SK-N-SH treated with all-trans-retinoic acid at 6 μM for 48 hours (cell line): ENCODE measurements around the gene LRRIQ1.

ENCODE experiments used
- ATAC-seq: fragments of 200-7000 bp; cut with Tn5 transposase; 3 replicates; pipeline ENCODE4 v1.9.1; 2020; ENCODE audit warnings: mild to moderate bottlenecking, moderate library complexity
- ARNTL ChIP-seq: fragments of 450-650 bp; formaldehyde crosslinking; IDR thresholded peaks from 2 replicates; pipeline ENCODE4 v1.5.0; 2020; ENCODE audit warnings: low read depth, mild to moderate bottlenecking, moderate library complexity, borderline replicate concordance
- BACH2 ChIP-seq: fragments of 250-450 bp; sonication (Bioruptor Pico); IDR thresholded peaks from 2 replicates; pipeline ENCODE4 v1.9.0; 2021; ENCODE audit warnings: mild to moderate bottlenecking, borderline replicate concordance
- CSDC2 ChIP-seq: fragments of 250-450 bp; sonication (Bioruptor Pico); IDR thresholded peaks from 2 replicates; pipeline ENCODE4 v1.5.0; 2020; ENCODE audit warnings: mild to moderate bottlenecking, moderate library complexity
- ESRRG ChIP-seq: fragments of 250-450 bp; sonication (Bioruptor Pico); IDR thresholded peaks from 2 replicates; pipeline ENCODE4 v1.6.1; 2021; ENCODE audit warnings: mild to moderate bottlenecking
- GLIS3 ChIP-seq: fragments of 250-450 bp; sonication (Bioruptor Pico); IDR thresholded peaks from 2 replicates; pipeline ENCODE4 v1.5.0; 2020; ENCODE audit warnings: mild to moderate bottlenecking, moderate library complexity
- OSR1 ChIP-seq: fragments of 250-450 bp; sonication (Bioruptor Pico); IDR thresholded peaks from 2 replicates; pipeline ENCODE4 v1.8.0; 2022; ENCODE audit warnings: moderate library complexity, mild to moderate bottlenecking, inconsistent platforms
- PATZ1 ChIP-seq: fragments of 250-450 bp; sonication (Bioruptor Pico); IDR thresholded peaks from 2 replicates; pipeline ENCODE4 v1.8.0; 2020; ENCODE audit warnings: mild to moderate bottlenecking, moderate library complexity, borderline replicate concordance
- PPARA ChIP-seq: fragments of 250-450 bp; sonication (Bioruptor Pico); IDR thresholded peaks from 2 replicates; pipeline ENCODE4 v1.5.0; 2020; ENCODE audit warnings: mild to moderate bottlenecking, borderline replicate concordance
- RARB ChIP-seq: fragments of 250-450 bp; sonication (Bioruptor Pico); IDR thresholded peaks from 2 replicates; pipeline ENCODE4 v1.8.0; 2021; ENCODE audit warnings: mild to moderate bottlenecking, moderate library complexity
- TCF4 ChIP-seq: fragments of 250-450 bp; sonication (Bioruptor Pico); IDR thresholded peaks from 2 replicates; pipeline ENCODE4 v1.8.0; 2021; ENCODE audit warnings: mild to moderate bottlenecking, moderate library complexity, borderline replicate concordance
- ZC3H10 ChIP-seq: fragments of 250-450 bp; sonication (Bioruptor Pico); IDR thresholded peaks from 2 replicates; pipeline ENCODE4 v1.5.1; 2021; ENCODE audit warnings: mild to moderate bottlenecking, moderate library complexity
- ZFP30 ChIP-seq: fragments of 450-650 bp; formaldehyde crosslinking; IDR thresholded peaks from 2 replicates; pipeline ENCODE4 v1.5.0; 2022; ENCODE audit warnings: mild to moderate bottlenecking, moderate library complexity
- ZNF70 ChIP-seq: fragments of 450-650 bp; formaldehyde crosslinking; IDR thresholded peaks from 2 replicates; pipeline ENCODE4 v1.5.0; 2020; ENCODE audit warnings: mild to moderate bottlenecking, moderate library complexity
- ZNF8 ChIP-seq: fragments of 450-650 bp; formaldehyde crosslinking; IDR thresholded peaks from 2 replicates; pipeline ENCODE4 v1.5.0; 2020; ENCODE audit warnings: mild to moderate bottlenecking, moderate library complexity
- TF ChIP-seq, protein P1 (sequence below): fragments of 250-450 bp; sonication (Bioruptor Pico); IDR thresholded peaks from 2 replicates; pipeline ENCODE4 v1.5.1; 2021; ENCODE audit warnings: mild to moderate bottlenecking, moderate library complexity
- TF ChIP-seq, protein P2 (sequence below): fragments of 250-450 bp; sonication (Bioruptor Pico); IDR thresholded peaks from 2 replicates; pipeline ENCODE4 v1.5.0; 2020; ENCODE audit warnings: mild to moderate bottlenecking, moderate library complexity
- TF ChIP-seq, protein P3 (sequence below): fragments of 250-450 bp; sonication (Bioruptor Pico); IDR thresholded peaks from 2 replicates; pipeline ENCODE4 v1.8.0; 2021; ENCODE audit warnings: low read depth, mild to moderate bottlenecking, moderate library complexity, borderline replicate concordance
- TF ChIP-seq, protein P4 (sequence below): fragments of 250-450 bp; sonication (Bioruptor Pico); IDR thresholded peaks from 2 replicates; pipeline ENCODE4 v1.5.1; 2020; ENCODE audit warnings: low read depth, mild to moderate bottlenecking, moderate library complexity

Gene LRRIQ1

DNA sequence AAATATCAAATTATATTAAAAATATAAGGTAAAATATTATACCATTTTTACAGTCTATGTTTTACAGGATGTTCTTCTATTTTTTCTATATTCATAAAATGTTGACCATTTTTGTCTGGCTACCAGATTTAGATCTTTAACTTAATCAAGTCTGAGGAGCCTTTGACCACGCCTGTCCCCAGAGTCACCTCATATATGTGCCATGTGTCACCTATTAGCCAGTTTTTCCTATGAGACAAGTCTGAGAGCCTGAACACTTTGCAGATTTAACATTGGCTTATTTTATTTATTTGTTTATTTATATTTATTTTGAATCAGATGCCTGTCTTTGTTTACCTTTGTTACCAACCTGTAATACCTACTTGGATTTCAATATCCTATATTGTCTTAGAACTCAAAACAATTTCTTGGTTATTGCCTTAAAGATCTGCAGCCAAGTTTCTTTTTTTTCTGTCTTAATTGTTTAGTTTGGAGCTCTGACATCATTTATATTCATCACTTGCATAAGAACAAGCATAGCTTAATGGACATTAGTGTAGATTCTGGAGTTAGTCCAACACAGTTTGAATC lies 127.7 kb downstream of the LRRIQ1 start:
- TF ChIP-seq BACH2 (CRISPR knock-in tag) (no peak), PATZ1 (no peak), CSDC2 (CRISPR knock-in tag) (no peak), OSR1 (no peak), ZC3H10 (no peak), ARNTL (no peak), ESRRG (CRISPR knock-in tag) (no peak), ZNF8 (CRISPR knock-in tag) (no peak), ZFP30 (no peak), TCF4 (CRISPR knock-in tag) (no peak), RARB (no peak), PPARA (CRISPR knock-in tag) (no peak), ZNF70 (CRISPR knock-in tag) (no peak)
- TF ChIP-seq, protein P1, sequence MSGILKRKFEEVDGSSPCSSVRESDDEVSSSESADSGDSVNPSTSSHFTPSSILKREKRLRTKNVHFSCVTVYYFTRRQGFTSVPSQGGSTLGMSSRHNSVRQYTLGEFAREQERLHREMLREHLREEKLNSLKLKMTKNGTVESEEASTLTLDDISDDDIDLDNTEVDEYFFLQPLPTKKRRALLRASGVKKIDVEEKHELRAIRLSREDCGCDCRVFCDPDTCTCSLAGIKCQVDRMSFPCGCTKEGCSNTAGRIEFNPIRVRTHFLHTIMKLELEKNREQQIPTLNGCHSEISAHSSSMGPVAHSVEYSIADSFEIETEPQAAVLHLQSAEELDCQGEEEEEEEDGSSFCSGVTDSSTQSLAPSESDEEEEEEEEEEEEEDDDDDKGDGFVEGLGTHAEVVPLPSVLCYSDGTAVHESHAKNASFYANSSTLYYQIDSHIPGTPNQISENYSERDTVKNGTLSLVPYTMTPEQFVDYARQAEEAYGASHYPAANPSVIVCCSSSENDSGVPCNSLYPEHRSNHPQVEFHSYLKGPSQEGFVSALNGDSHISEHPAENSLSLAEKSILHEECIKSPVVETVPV (CRISPR knock-in tag): no peak
- TF ChIP-seq, protein P2, sequence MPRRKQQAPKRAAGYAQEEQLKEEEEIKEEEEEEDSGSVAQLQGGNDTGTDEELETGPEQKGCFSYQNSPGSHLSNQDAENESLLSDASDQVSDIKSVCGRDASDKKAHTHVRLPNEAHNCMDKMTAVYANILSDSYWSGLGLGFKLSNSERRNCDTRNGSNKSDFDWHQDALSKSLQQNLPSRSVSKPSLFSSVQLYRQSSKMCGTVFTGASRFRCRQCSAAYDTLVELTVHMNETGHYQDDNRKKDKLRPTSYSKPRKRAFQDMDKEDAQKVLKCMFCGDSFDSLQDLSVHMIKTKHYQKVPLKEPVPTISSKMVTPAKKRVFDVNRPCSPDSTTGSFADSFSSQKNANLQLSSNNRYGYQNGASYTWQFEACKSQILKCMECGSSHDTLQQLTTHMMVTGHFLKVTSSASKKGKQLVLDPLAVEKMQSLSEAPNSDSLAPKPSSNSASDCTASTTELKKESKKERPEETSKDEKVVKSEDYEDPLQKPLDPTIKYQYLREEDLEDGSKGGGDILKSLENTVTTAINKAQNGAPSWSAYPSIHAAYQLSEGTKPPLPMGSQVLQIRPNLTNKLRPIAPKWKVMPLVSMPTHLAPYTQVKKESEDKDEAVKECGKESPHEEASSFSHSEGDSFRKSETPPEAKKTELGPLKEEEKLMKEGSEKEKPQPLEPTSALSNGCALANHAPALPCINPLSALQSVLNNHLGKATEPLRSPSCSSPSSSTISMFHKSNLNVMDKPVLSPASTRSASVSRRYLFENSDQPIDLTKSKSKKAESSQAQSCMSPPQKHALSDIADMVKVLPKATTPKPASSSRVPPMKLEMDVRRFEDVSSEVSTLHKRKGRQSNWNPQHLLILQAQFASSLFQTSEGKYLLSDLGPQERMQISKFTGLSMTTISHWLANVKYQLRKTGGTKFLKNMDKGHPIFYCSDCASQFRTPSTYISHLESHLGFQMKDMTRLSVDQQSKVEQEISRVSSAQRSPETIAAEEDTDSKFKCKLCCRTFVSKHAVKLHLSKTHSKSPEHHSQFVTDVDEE (CRISPR knock-in tag): no peak
- TF ChIP-seq, protein P3, sequence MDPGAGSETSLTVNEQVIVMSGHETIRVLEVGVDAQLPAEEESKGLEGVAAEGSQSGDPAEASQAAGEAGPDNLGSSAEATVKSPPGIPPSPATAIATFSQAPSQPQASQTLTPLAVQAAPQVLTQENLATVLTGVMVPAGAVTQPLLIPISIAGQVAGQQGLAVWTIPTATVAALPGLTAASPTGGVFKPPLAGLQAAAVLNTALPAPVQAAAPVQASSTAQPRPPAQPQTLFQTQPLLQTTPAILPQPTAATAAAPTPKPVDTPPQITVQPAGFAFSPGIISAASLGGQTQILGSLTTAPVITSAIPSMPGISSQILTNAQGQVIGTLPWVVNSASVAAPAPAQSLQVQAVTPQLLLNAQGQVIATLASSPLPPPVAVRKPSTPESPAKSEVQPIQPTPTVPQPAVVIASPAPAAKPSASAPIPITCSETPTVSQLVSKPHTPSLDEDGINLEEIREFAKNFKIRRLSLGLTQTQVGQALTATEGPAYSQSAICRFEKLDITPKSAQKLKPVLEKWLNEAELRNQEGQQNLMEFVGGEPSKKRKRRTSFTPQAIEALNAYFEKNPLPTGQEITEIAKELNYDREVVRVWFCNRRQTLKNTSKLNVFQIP (CRISPR knock-in tag): no peak
- TF ChIP-seq, protein P4, sequence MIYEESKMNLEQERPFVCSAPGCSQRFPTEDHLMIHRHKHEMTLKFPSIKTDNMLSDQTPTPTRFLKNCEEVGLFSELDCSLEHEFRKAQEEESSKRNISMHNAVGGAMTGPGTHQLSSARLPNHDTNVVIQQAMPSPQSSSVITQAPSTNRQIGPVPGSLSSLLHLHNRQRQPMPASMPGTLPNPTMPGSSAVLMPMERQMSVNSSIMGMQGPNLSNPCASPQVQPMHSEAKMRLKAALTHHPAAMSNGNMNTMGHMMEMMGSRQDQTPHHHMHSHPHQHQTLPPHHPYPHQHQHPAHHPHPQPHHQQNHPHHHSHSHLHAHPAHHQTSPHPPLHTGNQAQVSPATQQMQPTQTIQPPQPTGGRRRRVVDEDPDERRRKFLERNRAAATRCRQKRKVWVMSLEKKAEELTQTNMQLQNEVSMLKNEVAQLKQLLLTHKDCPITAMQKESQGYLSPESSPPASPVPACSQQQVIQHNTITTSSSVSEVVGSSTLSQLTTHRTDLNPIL (CRISPR knock-in tag): no peak
- ATAC-seq: no peak

- no peak for ATAC-seq
- TF ChIP-seq BACH2 (CRISPR knock-in tag) (no peak), GLIS3 (CRISPR knock-in tag) (no peak), CSDC2 (CRISPR knock-in tag) (no peak)
- TF ChIP-seq, protein P4 (CRISPR knock-in tag): no peak
- TF ChIP-seq, protein P2 (CRISPR knock-in tag): no peak
- TF ChIP-seq, all 23 proteins: peak for 0
Measured at GRCh38 chr12:85179680-85180270, 143.6 kb downstream of the LRRIQ1 start.
